Upper lobe of right lung (tissue), 1 donor: ENCODE data around the gene EPB41. TPM values are rescaled to one million over a fixed set of nuclear protein-coding genes. Genes with fewer than 3 reads are reported as not detected.
A peak's percentile ranks its signal among the peaks of the same experiment; 100 is the strongest.
"Not testable (repeated sequence)": the region's sequence is repeated elsewhere in the genome, so short reads cannot be mapped to it uniquely, and the experiment has no call there.

Source experiments
- ATAC-seq: fragments of 200-7000 bp; cut with Tn5 transposase; one replicate; pipeline ENCODE4 v1.9.1; 2020; ENCODE audit warnings: mild to moderate bottlenecking, moderate library complexity
- DNase-seq: peaks from one replicate; pipeline ENCODE4 v3.0.0-alpha.2; 2020
- H3K27ac ChIP-seq: fragments of 200-600 bp; one replicate; pipeline ENCODE4 v1.8.0; 2022
- H3K27me3 ChIP-seq: fragments of 200-600 bp; one replicate; pipeline ENCODE4 v1.8.0; 2022; ENCODE audit warnings: mild to moderate bottlenecking
- H3K36me3 ChIP-seq: fragments of 200-600 bp; one replicate; pipeline ENCODE4 v1.8.0; 2022
- H3K4me1 ChIP-seq: fragments of 200-600 bp; one replicate; pipeline ENCODE4 v1.8.0; 2022
- H3K4me3 ChIP-seq: fragments of 200-600 bp; one replicate; pipeline ENCODE4 v1.8.0; 2022; ENCODE audit warnings: mild to moderate bottlenecking
- H3K9me3 ChIP-seq: fragments of 200-600 bp; one replicate; pipeline ENCODE4 v1.8.0; 2022
- CTCF ChIP-seq: fragments of 200-600 bp; IDR thresholded peaks from one replicate; pipeline ENCODE4 v1.8.0; 2022; ENCODE audit warnings: antibody characterized with exemption
- intact Hi-C: fragments of 100-400 bp; cut with DNase I; formaldehyde crosslinking; loops from one replicate; pipeline ENCODE4 v1.11.0; 2022
- total RNA-seq: library from RNA; stranded (reverse); fragmentation: NEBNext Ultra II Directional; extraction: Animal tissue kit (Norgen Biotek cat#: 25700); gene quantifications from one replicate; pipeline ENCODE4 v1.2.1, GENCODE V29; 2021
- donor health status: DM: no; HTN: yes; CAD: no; lungs with severe emphysema.

EPB41 gene
- total RNA-seq, 1 donor from 2014 or later: 67.0 TPM

- DNase-seq (no peak), ATAC-seq (no peak)
- no peaks in the 10 kb centered on the region for H3K9me3 ChIP-seq
- H3K4me3 ChIP-seq: no peak overlapping the region
- H3K27me3 ChIP-seq: no peaks in the 10 kb centered on the region
- no peak overlapping the region for H3K27ac ChIP-seq
- no peaks in the 10 kb centered on the region for H3K4me1 ChIP-seq
- H3K36me3 ChIP-seq: peaks cover 17% of the 10 kb centered on the region
- intact Hi-C loops: no loop called here
- TF ChIP-seq CTCF: no peak
Observed at GRCh38 chr1:29096231-29096886, 182.0 kb downstream of the EPB41 start.

- Histone ChIP-seq H3K36me3 (peaks cover 17% of the 10 kb centered on the region), H3K27ac (no peak overlapping the region), H3K4me1 (no peaks in the 10 kb centered on the region), H3K9me3 (no peaks in the 10 kb centered on the region), H3K4me3 (no peak overlapping the region), H3K27me3 (no peaks in the 10 kb centered on the region)
- intact Hi-C loops: no loop called here
- ATAC-seq (no peak), DNase-seq (no peak)
- no peak for TF ChIP-seq CTCF
Observed at GRCh38 chr1:29099286-29099685, 184.9 kb downstream of the EPB41 start.

GRCh38 chr1:29100487-29100886 lies 186.1 kb downstream of the EPB41 start:
- Histone ChIP-seq H3K27me3 (no peaks in the 10 kb centered on the region), H3K27ac (no peak overlapping the region), H3K9me3 (no peaks in the 10 kb centered on the region), H3K4me1 (no peaks in the 10 kb centered on the region), H3K4me3 (no peak overlapping the region), H3K36me3 (peaks cover 16% of the 10 kb centered on the region)
- no peak for ATAC-seq
- intact Hi-C loops: no loop called here
- TF ChIP-seq CTCF: no peak
- no peak for DNase-seq

GRCh38 chr1:29105822-29106221 lies 191.5 kb downstream of the EPB41 start:
- H3K4me1 ChIP-seq: no peaks in the 10 kb centered on the region
- DNase-seq (no peak), ATAC-seq (peak; percentile 28)
- H3K36me3 ChIP-seq: peaks cover 15% of the 10 kb centered on the region
- no peaks in the 10 kb centered on the region for H3K9me3 ChIP-seq
- intact Hi-C loops: no loop called here
- H3K4me3 ChIP-seq: no peak overlapping the region
- H3K27me3 ChIP-seq: no peaks in the 10 kb centered on the region
- no peak for TF ChIP-seq CTCF
- no peak overlapping the region for H3K27ac ChIP-seq

- H3K4me3 ChIP-seq, ATAC-seq, DNase-seq, H3K9me3 ChIP-seq, H3K27ac ChIP-seq, intact Hi-C loops, H3K4me1 ChIP-seq, H3K27me3 ChIP-seq: not testable (repeated sequence)
- peaks cover 28% of the 10 kb centered on the region for H3K36me3 ChIP-seq
Observed at GRCh38 chr1:29108041-29108440, 193.7 kb downstream of the EPB41 start.

GRCh38 chr1:29112705-29113412 lies 198.5 kb downstream of the EPB41 start:
- H3K36me3 ChIP-seq: peaks cover 47% of the 10 kb centered on the region
- H3K27me3 ChIP-seq: no peaks in the 10 kb centered on the region
- DNase-seq (no peak), ATAC-seq (no peak)
- H3K9me3 ChIP-seq: no peaks in the 10 kb centered on the region
- intact Hi-C loops: no loop called here
- H3K27ac ChIP-seq: no peak overlapping the region
- H3K4me1 ChIP-seq: no peaks in the 10 kb centered on the region
- H3K4me3 ChIP-seq: no peak overlapping the region
- no peak for TF ChIP-seq CTCF
